BJ (cell line): ENCODE results near the gene FHDC1. TPM values are rescaled to one million over a fixed set of nuclear protein-coding genes. Genes with fewer than 3 reads are reported as not detected.

Experiments used
- CTCF ChIA-PET: fragments of 350-600 bp; formaldehyde crosslinking; extraction: SDS; loops from one replicate; lab custom pipeline; 2021; ENCODE audit warnings: antibody characterized with exemption, inconsistent platforms; lab: Yijun Ruan, JAX
- POLR2A ChIA-PET: fragments of 300-600 bp; sonication (Branson Sonifier 250); formaldehyde crosslinking; extraction: SDS; loops from one replicate; lab custom pipeline; 2021; ENCODE audit warnings: antibody characterized with exemption; lab: Charles Lee
- DNase-seq: peaks from one replicate; pipeline ENCODE4 v3.0.0-alpha.2; 2011; ENCODE audit warnings: low read depth
- H3K27me3 ChIP-seq: 2 replicates; pipeline ENCODE4 v1.6.0; 2011; ENCODE audit warnings: low read length; ENCODE audit not compliant: control insufficient read depth, insufficient read depth
- H3K36me3 ChIP-seq: 2 replicates; pipeline ENCODE4 v1.5.1; 2011; ENCODE audit warnings: low read length; ENCODE audit not compliant: control insufficient read depth, insufficient read depth
- H3K4me3 ChIP-seq: 2 replicates; pipeline ENCODE4 v1.5.1; 2011; ENCODE audit warnings: low read depth, mild to moderate bottlenecking, control low read depth, low read length
- polyA plus RNA-seq: library from polyadenylated mRNA; depleted of rRNA; stranded (reverse); fragments of >200 nt; gene quantifications from 2 replicates; pipeline ENCODE4 v1.2.3, GENCODE V29; 2011
- TF ChIP-seq, protein P1 (sequence below): IDR thresholded peaks from 2 replicates; pipeline ENCODE4 v1.5.1; 2011; ENCODE audit warnings: low read depth, mild to moderate bottlenecking, control low read depth, inconsistent platforms, low read length, moderate library complexity; ENCODE audit not compliant: insufficient read depth

FHDC1 gene
- polyA plus RNA-seq, 1 experiment = 0.17 TPM

DNA sequence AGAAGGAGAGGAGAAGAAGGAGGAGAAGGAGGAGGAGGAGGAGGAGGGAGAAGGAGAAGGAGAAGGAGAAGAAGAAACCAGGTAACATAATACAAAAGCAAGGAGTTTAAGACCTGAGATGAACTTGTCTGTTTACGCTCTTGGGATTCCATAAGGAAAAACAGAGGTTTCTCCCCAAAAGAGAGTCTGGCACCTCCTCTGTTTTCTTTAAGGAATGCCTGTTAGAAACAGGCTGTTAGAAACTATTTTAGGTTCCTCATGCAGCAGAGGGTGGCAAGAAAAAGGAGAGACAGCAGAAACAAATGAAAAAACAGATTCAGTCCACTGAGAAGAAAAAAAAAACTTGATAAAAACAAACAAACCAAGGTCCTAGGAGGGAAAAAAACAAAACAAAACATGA lies 10.3 kb upstream of the FHDC1 start:
- H3K27me3 ChIP-seq = no peaks in the 10 kb centered on the region
- ChIA-PET CTCF (no interaction called here), POLR2A (no interaction called here)

DNA sequence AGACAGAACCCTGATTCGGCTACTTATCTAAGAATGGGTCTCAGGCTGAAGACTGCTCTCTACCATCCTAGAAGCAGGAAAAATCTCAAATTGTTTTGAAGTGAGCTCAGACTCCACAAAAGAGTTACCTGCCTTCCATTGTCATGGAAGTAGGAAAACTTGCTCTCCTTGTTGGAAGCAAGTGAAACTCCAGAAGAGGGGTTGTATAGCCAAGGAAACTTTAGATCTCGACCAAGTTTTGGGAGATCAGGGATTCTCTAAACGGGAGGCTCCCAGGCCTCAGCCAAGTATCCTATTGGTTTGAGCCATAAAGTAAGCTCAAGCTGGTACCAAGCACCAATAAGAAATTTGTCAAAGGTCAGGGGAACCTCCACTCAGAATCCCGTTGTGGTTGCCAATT lies 9.2 kb upstream of the FHDC1 start:
- no peak overlapping the region for H3K4me3 ChIP-seq
- TF ChIP-seq, protein P1, sequence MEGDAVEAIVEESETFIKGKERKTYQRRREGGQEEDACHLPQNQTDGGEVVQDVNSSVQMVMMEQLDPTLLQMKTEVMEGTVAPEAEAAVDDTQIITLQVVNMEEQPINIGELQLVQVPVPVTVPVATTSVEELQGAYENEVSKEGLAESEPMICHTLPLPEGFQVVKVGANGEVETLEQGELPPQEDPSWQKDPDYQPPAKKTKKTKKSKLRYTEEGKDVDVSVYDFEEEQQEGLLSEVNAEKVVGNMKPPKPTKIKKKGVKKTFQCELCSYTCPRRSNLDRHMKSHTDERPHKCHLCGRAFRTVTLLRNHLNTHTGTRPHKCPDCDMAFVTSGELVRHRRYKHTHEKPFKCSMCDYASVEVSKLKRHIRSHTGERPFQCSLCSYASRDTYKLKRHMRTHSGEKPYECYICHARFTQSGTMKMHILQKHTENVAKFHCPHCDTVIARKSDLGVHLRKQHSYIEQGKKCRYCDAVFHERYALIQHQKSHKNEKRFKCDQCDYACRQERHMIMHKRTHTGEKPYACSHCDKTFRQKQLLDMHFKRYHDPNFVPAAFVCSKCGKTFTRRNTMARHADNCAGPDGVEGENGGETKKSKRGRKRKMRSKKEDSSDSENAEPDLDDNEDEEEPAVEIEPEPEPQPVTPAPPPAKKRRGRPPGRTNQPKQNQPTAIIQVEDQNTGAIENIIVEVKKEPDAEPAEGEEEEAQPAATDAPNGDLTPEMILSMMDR = no peak
- ChIA-PET POLR2A (no interaction called here), CTCF (no interaction called here)
- DNase-seq = no peak
- no peaks in the 10 kb centered on the region for H3K36me3 ChIP-seq
- H3K27me3 ChIP-seq = no peaks in the 10 kb centered on the region

More for the DNA sequence above, 10.3 kb upstream of the FHDC1 start:
- Histone ChIP-seq H3K4me3 (no peak overlapping the region), H3K36me3 (no peaks in the 10 kb centered on the region)
- TF ChIP-seq, protein P1 = no peak
- no peak for DNase-seq

DNA sequence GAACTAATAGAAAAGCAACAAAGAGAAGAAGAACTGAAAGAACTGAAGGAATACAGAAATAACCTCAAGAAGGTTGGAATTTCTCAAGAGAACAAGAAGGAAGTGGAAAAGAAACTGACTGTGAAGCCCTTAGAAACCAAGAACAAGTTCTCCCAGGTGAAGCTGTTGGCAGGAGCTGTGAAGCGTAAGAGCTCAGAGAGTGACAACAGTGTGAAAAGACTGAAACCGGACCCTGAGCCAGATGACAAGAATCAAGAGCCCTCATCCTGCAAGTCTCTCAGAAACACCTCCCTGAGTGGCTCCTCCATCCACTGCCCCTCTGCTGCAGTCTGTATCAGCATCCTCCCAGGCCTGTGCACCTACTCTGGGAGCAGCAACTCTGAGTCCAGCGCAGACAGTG lies 8.4 kb upstream of the FHDC1 start:
- Histone ChIP-seq H3K36me3 (no peaks in the 10 kb centered on the region), H3K27me3 (no peaks in the 10 kb centered on the region), H3K4me3 (no peak overlapping the region)
- DNase-seq = no peak
- ChIA-PET POLR2A (no interaction called here), CTCF (interaction anchor here (0.5 kb wide), 1 partner anchor 25 kb away, joined by 4 read pairs; no protein-coding TSS in a partner anchor)
- TF ChIP-seq, protein P1 = no peak

DNA sequence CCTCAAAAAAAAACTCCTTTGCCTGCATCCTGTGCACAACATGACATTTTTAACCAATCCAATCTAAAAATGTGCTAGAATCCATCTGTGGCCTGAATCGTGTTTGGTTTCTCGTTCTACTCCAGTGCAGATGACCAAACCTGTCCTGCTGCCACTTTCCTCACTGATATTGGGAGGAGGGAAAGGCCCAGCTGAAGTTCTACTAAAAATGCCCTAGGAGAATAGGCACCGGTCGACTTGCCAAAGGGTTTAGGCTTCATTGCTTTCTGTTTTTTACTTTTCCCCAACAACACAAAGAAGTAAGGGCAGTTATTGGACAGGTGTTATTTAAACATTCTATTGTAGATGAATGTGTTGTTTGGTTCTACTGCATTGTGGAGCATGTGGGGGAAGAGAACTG lies 7.8 kb upstream of the FHDC1 start:
- TF ChIP-seq, protein P1 = no peak
- no peaks in the 10 kb centered on the region for H3K36me3 ChIP-seq
- DNase-seq = no peak
- ChIA-PET POLR2A (no interaction called here), CTCF (interaction anchor here (0.5 to 0.7 kb wide), 2 partner anchors 25 to 1304 kb away, joined by 4 to 5 read pairs; no protein-coding TSS in a partner anchor)
- no peak overlapping the region for H3K4me3 ChIP-seq
- H3K27me3 ChIP-seq = no peaks in the 10 kb centered on the region

DNA sequence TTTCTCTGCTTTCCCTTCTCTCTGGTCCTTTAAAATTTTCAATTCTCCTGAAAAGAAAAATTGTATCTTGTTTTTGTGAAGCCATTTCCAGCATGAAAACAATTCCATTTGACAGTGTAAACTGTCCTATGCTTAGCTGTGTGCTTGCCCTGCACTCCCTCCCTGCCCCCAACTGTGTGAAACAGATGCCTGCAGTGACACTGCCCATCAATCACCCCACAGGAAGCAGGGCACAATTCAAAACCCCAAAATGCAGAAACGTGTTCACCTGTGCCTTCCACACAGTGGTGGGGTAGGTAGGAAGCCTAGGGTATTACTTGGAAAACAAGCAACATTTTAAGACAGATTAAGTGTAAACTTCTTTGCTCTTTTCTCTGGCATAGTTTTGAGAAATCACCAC lies 6.2 kb upstream of the FHDC1 start:
- ChIA-PET CTCF (no interaction called here), POLR2A (no interaction called here)
- TF ChIP-seq, protein P1 = no peak

More for the DNA sequence above, 6.2 kb upstream of the FHDC1 start:
- Histone ChIP-seq H3K36me3 (no peaks in the 10 kb centered on the region), H3K4me3 (no peak overlapping the region), H3K27me3 (0 out of 2 replicates have a peak, but pooled peaks cover 1% of the 10 kb centered on the region)
- no peak for DNase-seq
